Stomach (tissue), 9 donors: ENCODE data around the gene SLC26A9. TPM values are rescaled to one million over a fixed set of nuclear protein-coding genes. Genes with fewer than 3 reads are reported as not detected.

Source experiments
- DNase-seq, 2 donors: peaks; one replicate each; pipeline versions ENCODE4 v3.0.0 to v3.0.0-alpha.2; 2013 to 2019
- H3K27ac ChIP-seq, 5 donors: fragments of 200-600 bp in 4 of 5; sonication (generic) in 4 of 5; one replicate each; pipeline ENCODE4 v1.5.1; 2013 to 2019; ENCODE audit warnings: mild to moderate bottlenecking in 1 of 5, moderate library complexity in 1 of 5
- H3K27me3 ChIP-seq, 3 donors: fragments of 200-600 bp; sonication (generic); one replicate each; pipeline ENCODE4 v1.5.1; 2017 to 2019; ENCODE audit warnings: mixed run types in 1 of 3
- H3K36me3 ChIP-seq, 4 donors: fragments of 200-600 bp; sonication (generic); 1 replicate in 3 of 4; 2 replicates in 1 of 4; pipeline ENCODE4 v1.5.1; 2016 to 2019
- H3K4me1 ChIP-seq, 4 donors: fragments of 200-600 bp; sonication (generic); one replicate each; pipeline ENCODE4 v1.5.1; 2016 to 2019
- H3K4me3 ChIP-seq, 4 donors: fragments of 200-600 bp; sonication (generic) in 3 of 4; one replicate each; pipeline ENCODE4 v1.5.1; 2016 to 2019; ENCODE audit warnings: mild to moderate bottlenecking in 1 of 4
- H3K9me3 ChIP-seq, 4 donors: fragments of 200-600 bp; sonication (generic); one replicate each; pipeline ENCODE4 v1.5.1; 2016 to 2019
- EP300 ChIP-seq: sonication (generic); formaldehyde crosslinking; IDR thresholded peaks from one replicate; pipeline ENCODE4 v1.6.1; 2017; ENCODE audit warnings: antibody characterized with exemption
- POLR2A ChIP-seq, 4 donors: fragments of 450-650 bp; IDR thresholded peaks; one replicate each; pipeline ENCODE4 v1.6.1; 2016; ENCODE audit warnings: antibody characterized with exemption in 4 of 4, control low read depth in 2 of 4, mild to moderate bottlenecking in 1 of 4, moderate library complexity in 1 of 4
- POLR2AphosphoS5 ChIP-seq, 3 donors: sonication (generic); formaldehyde crosslinking; IDR thresholded peaks; one replicate each; pipeline ENCODE4 v1.6.1; 2016; ENCODE audit warnings: antibody characterized with exemption in 3 of 3
- WGBS, 5 donors: extraction: QIAGEN DNeasy Blood & Tissue Kit in 3 of 5; methylation state at CpG; one replicate each; pipeline versions ENCODE4 v1.1.5 to v1.1.7; 2013 to 2018; 5-methylcytosine and 5-hydroxymethylcytosine counted together
- intact Hi-C: fragments of 100-400 bp; cut with DNase I; formaldehyde crosslinking; loops from one replicate; pipeline ENCODE4 v1.15.1; 2023; ENCODE audit warnings: low total_unique reads
- polyA plus RNA-seq, 3 donors: library from polyadenylated mRNA; stranded (reverse); fragments of 200-250 nt; gene quantifications; one replicate each; pipeline ENCODE4 v1.2.3, GENCODE V29; 2013
- total RNA-seq, 5 donors: library from RNA; depleted of rRNA; stranded (reverse); fragments of >200 nt; gene quantifications; one replicate each; pipeline versions ENCODE4 v1.1.0 to v1.2.3, GENCODE V29; 2014 to 2016
- TF ChIP-seq, protein P1 (sequence below), 7 experiments: fragments of 450-650 bp in 4 of 7; fragments of 200-600 bp in 3 of 7; sonication (generic) in 3 of 7; IDR thresholded peaks; one replicate each; pipeline ENCODE4 v1.5.1; 2016 to 2019; ENCODE audit warnings: antibody characterized with exemption in 7 of 7, control low read depth in 2 of 7, mild to moderate bottlenecking in 1 of 7
- donor health status: healthy with polysubstance abuse.
- donor health status: Bipolar disorder and iron deficiency.
- donor health status: healthy.

The SLC26A9 gene
- total and polyA plus RNA-seq, 8 donors = 7.9 to 63.0 (median 30.0) TPM; not detected in 1

DNA sequence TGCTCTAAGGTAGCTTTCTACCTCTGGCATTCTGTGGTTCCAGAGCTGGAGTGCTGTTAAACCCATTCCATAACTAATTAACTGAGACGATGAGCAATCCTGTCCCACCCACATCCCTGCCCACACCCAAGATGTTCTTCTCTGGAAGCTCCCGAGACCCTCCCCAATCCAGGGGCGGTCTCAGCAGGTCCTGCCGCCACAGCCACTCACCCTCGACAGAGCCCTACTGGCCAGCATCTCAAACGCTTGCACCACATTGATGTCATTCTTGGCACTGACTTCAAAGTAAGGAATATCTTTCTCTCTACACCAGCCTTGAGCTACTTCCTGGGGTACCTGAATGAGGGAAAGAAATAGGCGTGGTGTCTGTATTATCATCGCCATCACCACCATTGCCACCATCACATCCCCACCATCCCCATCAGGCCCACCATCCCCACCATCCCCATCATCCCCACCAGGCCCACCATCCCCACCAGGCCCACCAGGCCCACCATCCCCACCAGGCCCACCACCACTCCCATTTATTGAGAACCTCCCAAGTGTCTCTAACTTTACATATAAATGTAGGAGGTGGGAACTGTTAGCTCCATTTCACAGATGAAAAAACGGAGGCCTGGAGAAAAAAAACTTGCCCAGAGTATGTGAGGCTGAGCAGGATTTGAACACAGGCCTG lies 42.2 kb upstream of the SLC26A9 start:
- TF ChIP-seq, protein P1, sequence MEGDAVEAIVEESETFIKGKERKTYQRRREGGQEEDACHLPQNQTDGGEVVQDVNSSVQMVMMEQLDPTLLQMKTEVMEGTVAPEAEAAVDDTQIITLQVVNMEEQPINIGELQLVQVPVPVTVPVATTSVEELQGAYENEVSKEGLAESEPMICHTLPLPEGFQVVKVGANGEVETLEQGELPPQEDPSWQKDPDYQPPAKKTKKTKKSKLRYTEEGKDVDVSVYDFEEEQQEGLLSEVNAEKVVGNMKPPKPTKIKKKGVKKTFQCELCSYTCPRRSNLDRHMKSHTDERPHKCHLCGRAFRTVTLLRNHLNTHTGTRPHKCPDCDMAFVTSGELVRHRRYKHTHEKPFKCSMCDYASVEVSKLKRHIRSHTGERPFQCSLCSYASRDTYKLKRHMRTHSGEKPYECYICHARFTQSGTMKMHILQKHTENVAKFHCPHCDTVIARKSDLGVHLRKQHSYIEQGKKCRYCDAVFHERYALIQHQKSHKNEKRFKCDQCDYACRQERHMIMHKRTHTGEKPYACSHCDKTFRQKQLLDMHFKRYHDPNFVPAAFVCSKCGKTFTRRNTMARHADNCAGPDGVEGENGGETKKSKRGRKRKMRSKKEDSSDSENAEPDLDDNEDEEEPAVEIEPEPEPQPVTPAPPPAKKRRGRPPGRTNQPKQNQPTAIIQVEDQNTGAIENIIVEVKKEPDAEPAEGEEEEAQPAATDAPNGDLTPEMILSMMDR (IDR thresholded peaks at IDR 0.05) = no peak
- no peak for TF ChIP-seq POLR2A (IDR thresholded peaks at IDR 0.05)
- no peaks in the 10 kb centered on the region for H3K9me3 ChIP-seq
- H3K27ac ChIP-seq = no peak overlapping the region
- no peaks in the 10 kb centered on the region for H3K27me3 ChIP-seq
- 75 to 87% (median 80%) methylated on average over 9 of the region's 9 CpGs for WGBS, 5 donors
- no peak for DNase-seq
- H3K4me3 ChIP-seq = no peak overlapping the region
- peaks cover 0 to 23% (median 10%) of the 10 kb centered on the region in 4 donors for H3K36me3 ChIP-seq
- peaks cover 0 to 16% (median 3%) of the 10 kb centered on the region in 4 donors for H3K4me1 ChIP-seq
- intact Hi-C loops = no loop called here

DNA sequence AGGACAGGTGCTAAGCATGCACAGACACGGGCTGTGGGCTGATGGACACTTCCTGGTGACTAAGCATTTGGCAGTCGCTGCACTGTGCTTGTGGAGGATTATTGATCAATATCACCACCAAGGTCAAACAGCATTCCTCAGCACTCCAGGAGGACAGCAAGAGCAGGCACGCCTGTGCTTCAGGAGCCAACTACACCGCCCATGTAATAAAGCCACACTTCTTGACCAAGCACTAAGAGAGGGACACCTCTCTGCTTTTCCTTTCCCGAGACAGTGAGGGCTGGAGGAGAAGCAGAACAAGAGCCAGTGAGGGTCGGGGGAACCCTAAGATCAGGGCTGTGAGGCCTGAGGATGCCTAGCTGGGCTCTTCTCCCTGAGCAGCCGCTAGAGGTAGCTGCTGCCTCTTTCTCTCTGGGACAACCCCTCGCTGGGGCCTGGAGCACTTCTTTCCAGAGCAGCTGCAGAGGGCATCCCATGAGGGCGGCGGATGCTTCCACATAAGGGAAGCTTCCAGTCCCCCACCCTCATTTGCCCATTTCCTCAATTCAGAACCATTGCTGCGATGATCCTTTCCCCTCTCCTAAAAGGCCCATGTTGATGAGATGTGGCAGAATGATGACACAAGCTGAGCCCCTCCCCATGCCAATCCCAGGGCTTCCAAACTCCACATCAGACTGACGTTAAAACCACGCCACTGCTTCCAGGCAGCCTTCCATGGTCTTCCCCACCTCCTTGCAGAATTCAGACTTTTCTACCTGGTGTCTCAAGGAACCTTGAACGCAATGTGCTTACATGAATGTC lies 40.9 kb upstream of the SLC26A9 start:
- Histone ChIP-seq H3K9me3 (no peaks in the 10 kb centered on the region), H3K27ac (no peak overlapping the region), H3K4me3 (no peak overlapping the region), H3K27me3 (no peaks in the 10 kb centered on the region), H3K4me1 (peaks cover 0 to 16% (median 3%) of the 10 kb centered on the region in 4 donors), H3K36me3 (peaks cover 0 to 11% (median 7%) of the 10 kb centered on the region in 4 donors)
- no peak for TF ChIP-seq POLR2AphosphoS5 (IDR thresholded peaks at IDR 0.05)
- no peak for TF ChIP-seq EP300
- TF ChIP-seq, protein P1 (IDR thresholded peaks at IDR 0.05) = peak in 5 of 7 experiments; percentile 37 to 68 (median 60)
- WGBS, 5 donors = 34 to 42% (median 39%) methylated on average over 13 to 14 of the region's 14 CpGs
- peak; percentile 68 to 87 for DNase-seq
- intact Hi-C loops = no loop called here

DNA sequence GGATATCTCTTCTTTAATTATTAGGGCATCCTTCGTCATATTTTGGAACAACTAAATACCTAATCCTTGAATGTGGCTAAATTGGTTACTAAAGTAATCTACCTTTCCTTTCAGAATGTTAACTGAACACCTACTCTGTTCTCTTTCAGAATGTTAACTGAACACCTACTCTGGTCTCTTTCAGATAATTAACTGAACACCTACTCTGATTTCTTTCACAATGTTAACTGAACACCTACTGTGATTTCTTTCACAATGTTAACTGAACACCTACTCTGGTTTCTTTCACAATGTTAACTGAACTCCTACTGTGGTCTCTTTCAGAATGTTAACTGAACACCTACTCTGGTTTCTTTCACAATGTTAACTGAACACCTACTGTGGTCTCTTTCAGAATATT lies 38.0 kb upstream of the SLC26A9 start:
- H3K36me3 ChIP-seq = peaks cover 0 to 10% (median 4%) of the 10 kb centered on the region in 4 donors
- 91 to 100% (median 97%) methylated on average over 1 of the region's 1 CpG for WGBS, 5 donors
- no peaks in the 10 kb centered on the region for H3K27me3 ChIP-seq
- intact Hi-C loops = no loop called here
- no peaks in the 10 kb centered on the region for H3K9me3 ChIP-seq
- peaks cover 0 to 17% (median 2%) of the 10 kb centered on the region in 4 donors for H3K4me1 ChIP-seq
- no peak overlapping the region for H3K4me3 ChIP-seq
- TF ChIP-seq POLR2A (IDR thresholded peaks at IDR 0.05) (no peak), POLR2AphosphoS5 (IDR thresholded peaks at IDR 0.05) (no peak), EP300 (no peak)
- no peak overlapping the region for H3K27ac ChIP-seq
- no peak for DNase-seq

DNA sequence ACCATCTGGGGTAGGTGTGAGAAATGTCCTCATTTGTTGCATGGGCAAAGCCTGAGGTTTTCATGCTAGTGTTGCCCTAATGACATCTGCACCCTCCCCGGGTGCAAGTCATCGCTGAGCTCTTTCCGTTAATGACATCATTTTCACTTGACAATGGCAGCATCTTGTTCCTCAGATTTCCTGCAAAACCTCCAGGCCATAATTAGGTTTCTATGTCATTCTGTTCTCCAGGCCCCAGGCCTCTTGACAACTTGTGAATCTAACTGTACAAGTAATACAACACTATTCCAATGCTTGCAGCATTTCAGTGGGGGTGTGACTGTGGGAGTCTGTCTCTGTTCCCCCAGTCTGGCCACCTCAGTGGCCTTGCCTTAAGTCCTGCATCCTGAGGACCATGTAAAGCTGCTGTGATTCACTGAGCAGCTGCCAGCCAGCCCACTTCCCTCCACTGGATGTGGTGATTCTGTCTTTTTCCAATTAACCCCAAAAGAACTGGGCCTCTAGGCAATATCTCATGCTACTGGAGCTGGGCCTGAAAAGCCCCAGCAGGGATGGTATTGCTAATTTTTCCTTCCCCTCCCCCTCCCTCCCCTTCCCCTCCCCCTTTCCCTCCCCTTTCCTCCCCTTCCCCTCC lies 37.1 kb upstream of the SLC26A9 start:
- DNase-seq = no peak
- no peaks in the 10 kb centered on the region for H3K9me3 ChIP-seq
- intact Hi-C loops = no loop called here
- WGBS, 5 donors = 70 to 82% (median 72%) methylated on average over 3 of the region's 3 CpGs
- H3K4me1 ChIP-seq = peaks cover 0 to 26% (median 10%) of the 10 kb centered on the region in 4 donors
- H3K36me3 ChIP-seq = peaks cover 0 to 10% (median 4%) of the 10 kb centered on the region in 4 donors
- no peak overlapping the region for H3K4me3 ChIP-seq
- H3K27me3 ChIP-seq = no peaks in the 10 kb centered on the region
- no peak overlapping the region for H3K27ac ChIP-seq
- TF ChIP-seq POLR2A (IDR thresholded peaks at IDR 0.05) = no peak
- no peak for TF ChIP-seq POLR2AphosphoS5 (IDR thresholded peaks at IDR 0.05)

DNA sequence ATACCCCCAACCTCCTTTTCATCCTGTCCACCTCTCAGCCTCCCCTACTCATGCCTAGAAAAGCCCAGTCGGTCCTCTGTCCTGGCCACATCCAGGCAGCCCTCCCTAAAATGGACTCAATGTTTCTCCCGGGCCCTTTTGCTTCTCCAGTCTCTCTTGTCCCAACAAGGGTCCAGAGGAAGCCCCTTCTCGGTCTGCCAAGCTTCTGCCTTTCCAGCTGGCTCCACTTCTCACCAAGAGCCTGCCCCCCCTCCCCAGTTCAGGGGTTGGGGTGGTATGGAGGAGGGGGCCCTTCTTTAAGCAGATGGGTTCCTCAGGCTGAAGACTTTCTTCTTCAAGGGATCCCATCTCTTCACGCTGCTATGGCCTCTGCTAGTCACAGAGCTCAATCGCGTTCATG lies 36.0 kb upstream of the SLC26A9 start:
- H3K27me3 ChIP-seq = no peaks in the 10 kb centered on the region
- no peak overlapping the region for H3K4me3 ChIP-seq
- peaks cover 0 to 27% (median 12%) of the 10 kb centered on the region in 4 donors for H3K4me1 ChIP-seq
- no peak overlapping the region for H3K27ac ChIP-seq
- 76 to 90% (median 86%) methylated on average over 6 of the region's 6 CpGs for WGBS, 5 donors
- no peaks in the 10 kb centered on the region for H3K9me3 ChIP-seq
- intact Hi-C loops = loop anchor here (5.0 to 10.0 kb wide), 2 partner anchors 62 to 184 kb away; no protein-coding TSS in a partner anchor
- peaks cover 0 to 10% (median 4%) of the 10 kb centered on the region in 4 donors for H3K36me3 ChIP-seq
- TF ChIP-seq POLR2AphosphoS5 (IDR thresholded peaks at IDR 0.05) = no peak
- TF ChIP-seq, protein P1 (IDR thresholded peaks at IDR 0.05) = no peak
- no peak for TF ChIP-seq POLR2A (IDR thresholded peaks at IDR 0.05)
- TF ChIP-seq EP300 = no peak
- DNase-seq = no peak
